Transverse colon (tissue), 4 donors: ENCODE data around the gene IRF2. TPM values are rescaled to one million over a fixed set of nuclear protein-coding genes. Genes with fewer than 3 reads are reported as not detected.

ENCODE experiments used
- DNase-seq: peaks from one replicate; pipeline ENCODE4 v3.0.0-alpha.2; 2019
- H3K27ac ChIP-seq, 4 donors: fragments of 200-600 bp; sonication (generic); 2 replicates each; pipeline ENCODE4 v1.5.1; 2016 to 2018; ENCODE audit warnings: inconsistent platforms in 4 of 4
- H3K27me3 ChIP-seq: fragments of 200-600 bp; sonication (generic); 2 replicates; pipeline ENCODE4 v1.5.1; 2017; ENCODE audit warnings: inconsistent platforms
- H3K36me3 ChIP-seq, 4 donors: fragments of 200-600 bp; sonication (generic); 2 replicates each; pipeline ENCODE4 v1.5.1; 2017 to 2019; ENCODE audit warnings: inconsistent platforms in 4 of 4
- H3K4me1 ChIP-seq, 4 donors: fragments of 200-600 bp; sonication (generic); 2 replicates each; pipeline ENCODE4 v1.5.1; 2017 to 2020; ENCODE audit warnings: inconsistent platforms in 4 of 4
- H3K4me3 ChIP-seq, 4 donors: fragments of 200-600 bp; sonication (generic); 1 replicate in 1 of 4; 2 replicates in 3 of 4; pipeline versions ENCODE4 v1.5.1 to v1.6.1; 2017 to 2019; ENCODE audit warnings: inconsistent platforms in 4 of 4
- H3K9me3 ChIP-seq, 2 donors: fragments of 200-600 bp; sonication (generic); 2 replicates each; pipeline ENCODE4 v1.5.1; 2017 to 2019; ENCODE audit warnings: inconsistent platforms in 2 of 2
- EP300 ChIP-seq: sonication (generic); formaldehyde crosslinking; IDR thresholded peaks from one replicate; pipeline ENCODE4 v1.6.1; 2017; ENCODE audit warnings: antibody characterized with exemption, low read depth
- POLR2A ChIP-seq: fragments of 450-650 bp; IDR thresholded peaks from one replicate; pipeline ENCODE4 v1.6.1; 2016; ENCODE audit warnings: antibody characterized with exemption, mild to moderate bottlenecking, moderate library complexity
- POLR2AphosphoS5 ChIP-seq, 3 donors: sonication (generic); formaldehyde crosslinking; IDR thresholded peaks; one replicate each; pipeline ENCODE4 v1.6.1; 2016; ENCODE audit warnings: antibody characterized with exemption in 3 of 3
- WGBS, 2 donors: methylation state at CpG; one replicate each; pipeline ENCODE4 v1.1.5; 2018; ENCODE audit warnings: low coverage in 1 of 2; 5-methylcytosine and 5-hydroxymethylcytosine counted together
- in situ Hi-C, 4 donors: fragments of 200-750 bp; cut with MboI; loops; one replicate each; pipeline versions ENCODE4 v1.15.0 to v1.15.1; 2017; ENCODE audit warnings: low sequenced_read_pairs in 3 of 4, low pct_ligation_motif_present in 1 of 4, low pct_unique_long_range_greater_than_20kb in 1 of 4
- intact Hi-C: fragments of 100-400 bp; cut with DNase I; formaldehyde crosslinking; loops from one replicate; pipeline ENCODE4 v1.15.1; 2023; ENCODE audit warnings: low total_unique reads
- total RNA-seq, 4 donors: library from RNA; depleted of rRNA; stranded (reverse); fragments of >200 nt; gene quantifications; one replicate each; pipeline ENCODE4 v1.1.0, GENCODE V29; 2016
- TF ChIP-seq, protein P1 (sequence below), 5 experiments: fragments of 200-600 bp in 3 of 5; fragments of 450-650 bp in 2 of 5; sonication (generic) in 3 of 5; IDR thresholded peaks; 1 replicate in 2 of 5; 2 replicates in 3 of 5; pipeline ENCODE4 v1.5.1; 2016 to 2017; ENCODE audit warnings: antibody characterized with exemption in 5 of 5, inconsistent platforms in 3 of 5, mild to moderate bottlenecking in 2 of 5, moderate library complexity in 1 of 5

Gene IRF2
- total RNA-seq, 4 donors from 2014 or later, result 15.3 to 85.3 (median 42.5) TPM

DNA sequence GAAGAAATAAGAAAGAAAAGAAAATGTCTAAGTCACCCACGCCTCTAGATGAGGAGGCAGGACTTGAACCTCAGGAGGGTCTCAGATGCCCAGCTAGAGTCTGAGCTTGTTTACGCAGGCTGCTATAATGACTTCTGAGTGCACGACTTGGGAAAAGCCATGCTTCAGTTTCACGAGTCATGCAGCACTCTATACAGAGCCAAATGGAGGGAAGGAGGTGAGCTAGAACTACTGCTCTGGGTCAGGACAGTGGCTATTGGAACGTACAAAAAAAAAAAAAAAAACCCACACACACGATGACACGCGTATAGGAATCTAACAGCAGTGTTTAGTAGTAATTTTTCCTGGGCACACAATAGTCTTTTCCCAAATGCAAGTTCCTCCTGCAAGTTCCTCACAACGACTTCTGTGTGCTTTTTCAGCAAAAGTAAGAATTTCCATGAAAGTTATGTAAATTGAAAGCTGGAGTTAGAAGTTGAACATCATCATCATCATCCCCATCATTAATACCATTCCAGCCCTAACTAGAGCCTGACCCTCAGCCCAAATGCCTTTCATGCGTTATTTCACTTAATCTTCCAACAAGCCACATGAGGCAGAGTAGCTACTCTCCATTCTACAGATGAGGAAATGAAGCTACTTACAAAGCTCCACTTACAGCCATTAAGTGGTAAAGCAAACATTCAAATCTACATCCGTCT, 36.6 kb downstream of the IRF2 start:
- H3K36me3 ChIP-seq, result no peaks in the 10 kb centered on the region
- peaks cover 11 to 60% (median 26%) of the 10 kb centered on the region in 4 donors for H3K4me1 ChIP-seq
- DNase-seq, result no peak
- intact Hi-C loops, result no loop called here
- 71 to 76% methylated on average over 11 of the region's 11 CpGs for WGBS, 2 donors
- peak overlapping the region; percentile 29 to 73 (median 48) for H3K27ac ChIP-seq
- TF ChIP-seq EP300 (no peak), POLR2AphosphoS5 (IDR thresholded peaks at IDR 0.05) (no peak)
- no peak overlapping the region for H3K4me3 ChIP-seq
- H3K27me3 ChIP-seq, result no peaks in the 10 kb centered on the region
- in situ Hi-C loops, result no loop called here
- no peaks in the 10 kb centered on the region for H3K9me3 ChIP-seq

DNA sequence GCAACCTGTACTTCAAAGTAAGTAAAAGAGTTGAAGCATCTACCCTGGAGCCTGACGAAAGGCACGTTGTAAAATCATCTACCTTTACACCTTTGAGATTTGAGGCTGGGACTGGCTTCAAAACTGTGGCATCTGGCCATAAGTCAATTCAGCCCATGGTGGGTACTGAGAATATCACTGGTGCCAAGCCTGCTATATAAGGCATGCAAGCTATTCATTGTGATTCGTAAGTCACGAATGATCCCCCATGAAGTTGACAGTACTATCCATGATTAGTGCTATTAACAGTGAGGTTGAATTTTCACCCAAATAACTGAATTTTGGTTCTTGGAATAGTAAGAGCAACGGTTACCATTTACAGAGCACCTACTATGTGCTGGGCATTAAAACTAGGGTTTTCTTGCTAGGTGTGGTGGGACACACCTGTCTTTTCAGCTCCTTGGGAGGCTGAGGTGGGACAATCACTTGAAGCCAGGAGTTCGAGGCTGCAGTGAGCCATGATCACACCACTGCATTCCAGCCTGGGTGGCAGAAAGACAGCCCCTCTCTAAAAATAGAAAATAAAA, 39.8 kb downstream of the IRF2 start:
- peaks cover 11 to 31% (median 15%) of the 10 kb centered on the region in 4 donors for H3K4me1 ChIP-seq
- no peak overlapping the region for H3K4me3 ChIP-seq
- no peaks in the 10 kb centered on the region for H3K9me3 ChIP-seq
- TF ChIP-seq EP300 (no peak), POLR2A (no peak), POLR2AphosphoS5 (IDR thresholded peaks at IDR 0.05) (no peak)
- TF ChIP-seq, protein P1, sequence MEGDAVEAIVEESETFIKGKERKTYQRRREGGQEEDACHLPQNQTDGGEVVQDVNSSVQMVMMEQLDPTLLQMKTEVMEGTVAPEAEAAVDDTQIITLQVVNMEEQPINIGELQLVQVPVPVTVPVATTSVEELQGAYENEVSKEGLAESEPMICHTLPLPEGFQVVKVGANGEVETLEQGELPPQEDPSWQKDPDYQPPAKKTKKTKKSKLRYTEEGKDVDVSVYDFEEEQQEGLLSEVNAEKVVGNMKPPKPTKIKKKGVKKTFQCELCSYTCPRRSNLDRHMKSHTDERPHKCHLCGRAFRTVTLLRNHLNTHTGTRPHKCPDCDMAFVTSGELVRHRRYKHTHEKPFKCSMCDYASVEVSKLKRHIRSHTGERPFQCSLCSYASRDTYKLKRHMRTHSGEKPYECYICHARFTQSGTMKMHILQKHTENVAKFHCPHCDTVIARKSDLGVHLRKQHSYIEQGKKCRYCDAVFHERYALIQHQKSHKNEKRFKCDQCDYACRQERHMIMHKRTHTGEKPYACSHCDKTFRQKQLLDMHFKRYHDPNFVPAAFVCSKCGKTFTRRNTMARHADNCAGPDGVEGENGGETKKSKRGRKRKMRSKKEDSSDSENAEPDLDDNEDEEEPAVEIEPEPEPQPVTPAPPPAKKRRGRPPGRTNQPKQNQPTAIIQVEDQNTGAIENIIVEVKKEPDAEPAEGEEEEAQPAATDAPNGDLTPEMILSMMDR (IDR thresholded peaks at IDR 0.05), result no peak
- 40 to 75% methylated on average over 2 to 6 of the region's 6 CpGs for WGBS, 2 donors
- intact Hi-C loops, result no loop called here
- DNase-seq, result no peak
- in situ Hi-C loops, result no loop called here
- H3K27ac ChIP-seq, result no peak overlapping the region
- no peaks in the 10 kb centered on the region for H3K36me3 ChIP-seq
- H3K27me3 ChIP-seq, result no peaks in the 10 kb centered on the region

DNA sequence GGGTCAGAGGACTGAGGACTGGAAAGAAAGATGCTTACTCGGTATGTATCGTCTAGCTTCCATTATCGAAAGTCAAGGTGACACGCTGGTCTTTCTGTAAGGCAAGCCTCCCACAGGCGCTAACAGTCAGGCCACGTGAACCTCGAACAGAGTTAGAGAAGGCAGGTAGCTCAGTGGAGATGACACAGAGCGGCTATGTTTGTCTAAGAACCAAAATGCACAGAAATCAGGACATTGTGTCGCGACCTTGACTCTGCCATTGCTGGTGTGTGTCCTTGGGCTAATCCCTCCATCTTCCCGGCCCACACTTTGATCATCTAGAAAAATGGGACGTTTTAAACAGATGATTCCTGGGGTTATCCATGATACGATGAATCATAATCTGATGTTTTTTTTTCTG, 40.3 kb downstream of the IRF2 start:
- Histone ChIP-seq H3K36me3 (no peaks in the 10 kb centered on the region), H3K9me3 (no peaks in the 10 kb centered on the region), H3K4me3 (no peak overlapping the region), H3K27me3 (no peaks in the 10 kb centered on the region), H3K27ac (no peak overlapping the region), H3K4me1 (peaks cover 11 to 25% (median 14%) of the 10 kb centered on the region in 4 donors)
- intact Hi-C loops (no loop called here), in situ Hi-C loops (no loop called here)
- no peak for DNase-seq
- WGBS, 2 donors, result 94% methylated on average over 8 to 13 of the region's 13 CpGs
- TF ChIP-seq, protein P1 (IDR thresholded peaks at IDR 0.05), result no peak
- no peak for TF ChIP-seq EP300
- TF ChIP-seq POLR2AphosphoS5 (IDR thresholded peaks at IDR 0.05), result no peak
- no peak for TF ChIP-seq POLR2A

DNA sequence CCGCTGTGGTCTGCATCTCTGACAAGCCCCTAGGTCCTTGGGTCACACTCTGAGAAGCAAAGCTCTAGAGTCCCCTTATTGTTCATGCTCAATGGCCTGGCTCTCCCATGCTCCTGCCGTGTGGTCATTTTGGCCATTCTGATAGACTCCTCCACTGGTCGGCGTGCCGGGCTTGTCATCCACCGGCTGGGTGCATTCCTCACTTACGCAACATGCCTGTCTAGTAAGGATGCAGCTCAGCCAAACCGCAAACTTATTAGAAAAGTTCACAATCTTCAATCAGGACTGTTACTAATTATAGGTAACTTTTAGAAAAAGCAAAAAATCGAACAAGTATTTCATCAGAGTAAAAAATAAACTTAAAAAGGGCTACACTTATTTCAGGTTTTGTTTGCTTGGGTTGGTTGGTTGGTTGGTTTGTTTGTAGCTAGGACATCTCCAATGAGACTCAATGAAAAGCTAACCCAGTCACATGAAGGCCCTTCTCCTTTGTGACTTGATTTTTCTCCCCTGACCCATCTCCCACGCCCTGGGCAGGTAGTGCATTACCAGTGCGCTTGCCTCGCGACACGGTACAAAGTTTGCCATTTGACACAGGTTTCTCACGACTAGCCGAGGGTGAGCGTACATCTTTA, 41.0 kb downstream of the IRF2 start:
- TF ChIP-seq, protein P1 (IDR thresholded peaks at IDR 0.05), result no peak
- TF ChIP-seq POLR2AphosphoS5 (IDR thresholded peaks at IDR 0.05), result no peak
- no peak for TF ChIP-seq EP300
- no peak for TF ChIP-seq POLR2A
- H3K27me3 ChIP-seq, result no peaks in the 10 kb centered on the region
- intact Hi-C loops, result no loop called here
- no peak for DNase-seq
- H3K36me3 ChIP-seq, result no peaks in the 10 kb centered on the region
- H3K4me1 ChIP-seq, result peaks cover 5 to 23% (median 10%) of the 10 kb centered on the region in 4 donors
- WGBS, 2 donors, result 93 to 100% methylated on average over 3 to 17 of the region's 17 CpGs
- no peak overlapping the region for H3K4me3 ChIP-seq
- H3K9me3 ChIP-seq, result no peaks in the 10 kb centered on the region
- H3K27ac ChIP-seq, result no peak overlapping the region
- in situ Hi-C loops, result no loop called here
